ENCODE data around the gene PTMA. TPM values are rescaled to one million over a fixed set of nuclear protein-coding genes. Genes with fewer than 3 reads are reported as not detected.

The PTMA gene
- total RNA-seq, 1 donor from 2014 or later = 913 TPM

DNA sequence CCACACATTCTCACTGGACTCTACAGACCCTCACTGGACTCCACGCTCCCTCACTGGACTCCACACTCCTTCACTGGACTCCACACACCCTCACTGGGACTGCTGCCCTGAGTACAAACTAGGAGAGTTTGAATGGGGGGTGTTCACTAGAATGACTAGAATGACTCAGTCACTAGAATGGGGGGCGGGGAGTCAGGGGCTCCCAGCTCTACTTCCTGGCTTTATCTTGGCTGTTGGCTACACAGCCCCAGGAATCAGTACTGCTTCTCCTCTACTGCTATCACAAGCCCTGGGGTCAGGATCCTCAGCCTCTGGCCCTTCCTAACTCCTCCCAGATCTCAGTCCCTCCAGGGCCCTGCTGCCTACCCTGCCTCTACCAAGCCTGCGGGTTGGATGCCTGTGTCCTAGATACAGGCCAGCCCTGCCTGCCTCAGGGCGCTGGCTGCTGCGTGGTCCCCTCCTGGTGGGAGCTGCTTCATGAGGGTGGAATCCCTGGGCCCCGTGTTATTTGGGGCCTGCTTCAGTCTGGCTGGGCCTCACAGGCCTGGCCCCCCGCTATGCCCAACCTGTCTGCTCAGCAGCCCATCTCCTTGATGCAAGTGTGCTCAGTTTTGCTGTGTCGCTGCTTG is 7.8 kb downstream of the PTMA start:
- H3K4me3 ChIP-seq (ENCODE audit: low read depth, low read length) = no peak overlapping the region
- H3K36me3 ChIP-seq (ENCODE audit: control insufficient read depth, insufficient read depth, low read length) = peaks cover 4% of the 10 kb centered on the region
- DNase-seq (ENCODE audit: low read depth) = no peak
- no peak for TF ChIP-seq CTCF (IDR thresholded peaks at IDR 0.05; ENCODE audit: insufficient read depth, low read length, poor library complexity, severe bottlenecking)
- no peaks in the 10 kb centered on the region for H3K27me3 ChIP-seq (ENCODE audit: control insufficient read depth, insufficient read depth, low read length)

- H3K4me3 ChIP-seq (ENCODE audit: low read depth, low read length) = no peak overlapping the region
- peaks cover 3% of the 10 kb centered on the region for H3K36me3 ChIP-seq (ENCODE audit: control insufficient read depth, insufficient read depth, low read length)
- no peaks in the 10 kb centered on the region for H3K27me3 ChIP-seq (ENCODE audit: control insufficient read depth, insufficient read depth, low read length)
- DNase-seq (ENCODE audit: low read depth) = no peak
- no peak for TF ChIP-seq CTCF (IDR thresholded peaks at IDR 0.05; ENCODE audit: insufficient read depth, low read length, poor library complexity, severe bottlenecking)
Observed at GRCh38 chr2:231716666-231717280, 8.4 kb downstream of the PTMA start.

DNA sequence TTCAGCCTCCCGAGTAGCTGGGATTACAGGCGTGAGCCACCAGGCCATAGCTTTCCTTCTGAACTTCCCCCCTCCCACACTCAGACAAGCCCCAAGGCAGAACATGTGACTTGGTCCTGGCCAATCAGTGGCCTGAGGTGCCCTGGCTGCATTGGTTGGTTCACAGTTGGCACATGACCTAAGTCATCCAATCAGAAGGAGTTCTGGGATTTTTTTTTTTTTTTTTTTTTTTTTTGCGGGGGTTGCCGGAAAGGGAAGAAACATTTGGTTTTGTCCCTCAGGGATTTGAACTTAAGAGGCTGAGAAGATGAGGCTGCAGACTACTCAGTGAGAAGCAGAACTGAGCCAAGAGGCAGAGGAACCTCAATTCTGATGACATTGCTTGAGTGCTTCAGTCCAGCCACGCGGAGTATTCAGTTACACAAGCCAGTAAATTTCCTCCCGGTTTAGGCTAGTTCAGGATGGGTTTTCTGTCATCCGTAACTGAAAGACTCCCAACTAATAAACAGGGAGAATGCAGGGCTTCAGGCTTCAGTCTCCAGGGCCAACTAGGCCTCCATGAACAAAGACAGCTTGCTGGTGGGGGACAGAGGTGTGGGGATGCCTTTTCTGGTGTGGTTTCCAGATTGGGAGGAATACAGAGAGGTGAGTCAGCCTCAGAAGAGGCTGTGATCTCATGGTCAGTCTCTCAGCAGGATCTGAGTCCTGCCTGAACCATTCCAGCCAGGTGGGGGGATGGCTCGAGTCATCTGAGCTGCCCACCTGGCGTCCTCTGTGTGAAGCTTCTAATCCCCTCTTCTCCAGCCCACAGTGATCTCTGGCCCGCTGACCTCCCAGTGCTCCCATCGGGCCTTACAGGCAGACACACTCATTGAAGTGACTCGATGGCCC is 9.2 kb downstream of the PTMA start:
- no peak for TF ChIP-seq CTCF (IDR thresholded peaks at IDR 0.05; ENCODE audit: insufficient read depth, low read length, poor library complexity, severe bottlenecking)

GRCh38 chr2:231718799-231719198 is 10.5 kb downstream of the PTMA start:
- Histone ChIP-seq H3K27me3 (ENCODE audit: control insufficient read depth, insufficient read depth, low read length) (no peaks in the 10 kb centered on the region), H3K36me3 (ENCODE audit: control insufficient read depth, insufficient read depth, low read length) (no peaks in the 10 kb centered on the region), H3K4me3 (ENCODE audit: low read depth, low read length) (no peak overlapping the region)
- DNase-seq (ENCODE audit: low read depth) = no peak
- no peak for TF ChIP-seq CTCF (IDR thresholded peaks at IDR 0.05; ENCODE audit: insufficient read depth, low read length, poor library complexity, severe bottlenecking)

More for the DNA sequence above, 9.2 kb downstream of the PTMA start:
- no peak for DNase-seq (ENCODE audit: low read depth)
- Histone ChIP-seq H3K36me3 (ENCODE audit: control insufficient read depth, insufficient read depth, low read length) (no peaks in the 10 kb centered on the region), H3K4me3 (ENCODE audit: low read depth, low read length) (peak overlapping the region; percentile 4), H3K27me3 (ENCODE audit: control insufficient read depth, insufficient read depth, low read length) (no peaks in the 10 kb centered on the region)

DNA sequence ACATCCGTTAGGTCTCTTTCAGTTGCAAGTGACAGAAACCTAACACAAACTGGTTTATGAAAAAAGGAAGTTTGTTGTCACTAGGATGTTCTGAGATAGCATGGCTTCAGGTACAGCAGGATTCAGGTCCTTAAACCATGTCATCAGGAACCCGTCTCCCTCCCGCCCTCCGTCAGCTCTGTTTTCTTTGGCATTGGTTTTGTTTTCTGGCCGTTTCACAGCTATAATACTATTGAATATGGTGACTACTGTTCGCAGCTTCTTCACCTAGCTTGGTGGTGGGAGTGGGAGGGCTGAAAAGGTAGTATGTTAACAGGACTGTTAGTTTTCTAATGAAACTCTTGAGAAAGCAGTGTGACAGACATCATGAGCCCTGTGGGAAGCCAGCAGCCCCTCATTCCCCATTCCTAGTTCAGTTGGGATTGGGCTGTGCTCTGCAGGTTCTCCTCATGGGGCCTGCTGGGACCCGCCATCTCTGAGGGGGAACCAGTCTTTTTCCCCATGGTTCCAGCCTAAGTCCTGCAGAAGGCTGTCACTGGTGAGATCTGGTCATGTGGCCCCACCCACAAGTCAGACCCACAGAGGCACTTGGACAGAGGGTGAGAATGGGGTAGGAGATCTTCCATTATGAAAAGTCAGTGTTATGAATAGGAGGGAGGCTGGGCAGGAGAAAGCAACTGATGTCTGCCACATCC is 12.1 kb downstream of the PTMA start:
- TF ChIP-seq CTCF (IDR thresholded peaks at IDR 0.05; ENCODE audit: insufficient read depth, low read length, poor library complexity, severe bottlenecking) = no peak

More for the DNA sequence above, 12.1 kb downstream of the PTMA start:
- H3K27me3 ChIP-seq (ENCODE audit: control insufficient read depth, insufficient read depth, low read length) = no peaks in the 10 kb centered on the region
- no peak for DNase-seq (ENCODE audit: low read depth)
- H3K4me3 ChIP-seq (ENCODE audit: low read depth, low read length) = no peak overlapping the region
- no peaks in the 10 kb centered on the region for H3K36me3 ChIP-seq (ENCODE audit: control insufficient read depth, insufficient read depth, low read length)
